Breast epithelium (tissue), 3 donors: Measurements from ENCODE around the gene SYAP1.

Experiments
- CTCF ChIP-seq, 3 donors: fragments of 450-650 bp; IDR thresholded peaks; one replicate each; pipeline ENCODE4 v1.5.1; 2016 to 2017; ENCODE audit warnings: antibody characterized with exemption in 3 of 3, mild to moderate bottlenecking in 3 of 3, moderate library complexity in 3 of 3
- POLR2A ChIP-seq: fragments of 450-650 bp; IDR thresholded peaks from one replicate; pipeline ENCODE4 v1.6.1; 2016; ENCODE audit warnings: antibody characterized with exemption, mild to moderate bottlenecking, moderate library complexity

GRCh38 chrX:16725072-16725471 lies 5.7 kb downstream of the SYAP1 start:
- TF ChIP-seq CTCF (IDR thresholded peaks at IDR 0.05) (no peak), POLR2A (no peak)
